Activated CD8-positive, alpha-beta memory T cell treated with anti-CD3 and anti-CD28 coated beads for 36 hours (primary cell): ENCODE measurements around the gene CSNK1A1. TPM values are rescaled to one million over a fixed set of nuclear protein-coding genes. Genes with fewer than 3 reads are reported as not detected.
"Not testable (repeated sequence)": the region's sequence is repeated elsewhere in the genome, so short reads cannot be mapped to it uniquely, and the experiment has no call there.

ENCODE experiments used
- CTCF ChIA-PET: fragments of 350-600 bp; sonication (Branson Sonifier 250); formaldehyde crosslinking; loops from one replicate; lab custom pipeline; 2021; ENCODE audit warnings: antibody characterized with exemption; lab: Charles Lee
- POLR2A ChIA-PET: fragments of 350-600 bp; sonication (Branson Sonifier 250); formaldehyde crosslinking; loops from one replicate; lab custom pipeline; 2021; ENCODE audit warnings: antibody characterized with exemption; lab: Charles Lee
- total RNA-seq, 2 experiments: library from RNA; stranded (reverse); gene quantifications; one replicate each; pipeline ENCODE4 v1.2.3, GENCODE V29; 2021

Gene CSNK1A1
- total RNA-seq, 2 experiments from 2014 or later, result 164 to 174 TPM

DNA sequence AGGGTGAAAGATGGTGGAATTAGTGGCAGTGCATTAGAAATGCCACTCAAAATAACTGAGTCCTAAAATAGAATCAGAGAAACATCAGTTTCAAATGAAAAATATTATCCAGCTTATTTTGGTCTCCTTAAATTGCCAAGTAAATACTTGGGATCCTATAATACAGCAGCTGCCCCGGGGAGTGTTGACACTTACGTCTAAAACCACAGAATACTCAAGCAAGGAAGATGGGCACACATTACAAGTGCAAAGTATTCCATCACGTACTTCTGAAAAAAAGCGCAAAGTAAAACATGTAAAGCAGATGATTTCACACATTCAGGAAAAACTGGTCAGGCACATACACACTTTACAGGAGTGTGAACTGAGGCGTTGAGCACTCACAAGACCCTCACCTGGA lies 27.7 kb upstream of the CSNK1A1 start:
- ChIA-PET POLR2A (no interaction called here), CTCF (no interaction called here)

DNA sequence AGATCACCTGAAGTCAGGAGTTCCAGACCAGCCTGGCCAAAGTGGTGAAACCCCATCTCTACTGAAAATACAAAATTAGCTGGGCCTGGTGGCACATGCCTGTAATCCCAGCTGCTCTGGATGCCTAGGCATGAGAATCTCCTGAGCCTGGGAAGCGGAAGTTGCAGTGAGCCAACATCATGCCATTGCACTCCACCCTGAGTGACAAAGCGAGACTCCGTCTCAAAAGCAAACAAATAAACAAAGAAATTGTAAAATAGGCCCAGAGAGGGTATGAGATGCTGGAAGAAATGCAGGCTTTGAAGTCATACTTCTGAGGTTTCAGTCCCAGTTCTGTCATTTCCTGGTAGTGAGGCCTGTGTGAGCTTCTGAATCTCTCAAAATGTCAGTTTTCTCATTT lies 24.8 kb upstream of the CSNK1A1 start:
- ChIA-PET CTCF (interaction anchor here (1.2 kb wide), 1 partner anchor 11 kb away, joined by 5 read pairs; no protein-coding TSS in a partner anchor), POLR2A (no interaction called here)

DNA sequence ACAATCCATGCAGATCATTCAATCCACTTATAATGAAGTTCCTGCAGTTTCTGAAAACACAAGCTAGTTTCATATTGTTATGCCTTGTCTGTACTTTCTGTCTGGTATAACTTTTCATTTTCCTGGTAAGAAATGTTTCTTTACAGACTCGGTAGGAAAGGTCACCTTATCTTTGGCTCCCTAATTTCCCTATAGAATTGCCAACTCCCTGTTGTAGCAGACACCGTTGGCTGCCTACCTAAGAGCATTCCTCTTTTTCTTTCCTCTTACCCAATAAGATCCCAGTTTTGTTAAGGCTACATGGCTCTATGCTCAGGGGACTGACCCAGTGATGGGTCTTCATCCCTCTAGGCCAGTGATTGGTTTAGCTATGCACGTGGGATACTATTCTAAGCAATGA lies 23.9 kb upstream of the CSNK1A1 start:
- POLR2A ChIA-PET, result no interaction called here
- CTCF ChIA-PET, result interaction anchor here (0.6 to 1.2 kb wide), 3 partner anchors 11 to 13 kb away, joined by 3 to 5 read pairs (median 5); no protein-coding TSS in a partner anchor

DNA sequence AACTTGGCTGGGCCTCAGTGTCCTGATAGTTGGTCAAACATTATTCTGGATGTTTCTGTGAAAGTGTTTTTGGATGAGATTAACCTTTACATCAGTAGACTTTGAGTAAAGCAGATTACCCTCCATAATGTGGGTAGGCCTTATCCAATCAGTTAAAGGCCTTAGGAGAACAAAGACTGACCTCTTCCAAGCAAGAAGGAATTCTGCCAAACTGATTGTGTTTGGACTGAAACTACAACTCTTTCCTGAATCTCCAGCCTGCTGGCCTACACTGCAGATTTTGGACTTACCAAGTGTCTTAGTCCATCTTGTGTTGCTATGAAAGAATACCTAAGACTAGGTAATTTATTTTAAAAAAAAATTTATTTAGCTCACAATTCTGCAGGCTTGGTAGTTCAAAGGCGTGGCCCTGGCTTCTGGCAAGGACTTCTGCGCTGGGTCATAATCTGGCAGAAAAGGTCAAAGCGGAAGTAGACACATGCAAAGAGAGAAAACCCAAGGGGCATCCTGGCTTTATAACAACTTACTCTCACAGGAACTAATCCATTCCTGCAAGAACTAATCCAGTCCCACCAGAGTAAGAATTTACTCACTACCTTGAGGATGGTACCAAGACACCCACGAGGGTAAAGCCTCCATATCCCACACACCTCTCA lies 21.5 kb upstream of the CSNK1A1 start:
- ChIA-PET CTCF (interaction anchor here (1.0 kb wide), 1 partner anchor 127 kb away, joined by 4 read pairs; no protein-coding TSS in a partner anchor), POLR2A (interaction anchor here (1.1 kb wide), 1 partner anchor 15 kb away, joined by 4 read pairs; no protein-coding TSS in a partner anchor)

DNA sequence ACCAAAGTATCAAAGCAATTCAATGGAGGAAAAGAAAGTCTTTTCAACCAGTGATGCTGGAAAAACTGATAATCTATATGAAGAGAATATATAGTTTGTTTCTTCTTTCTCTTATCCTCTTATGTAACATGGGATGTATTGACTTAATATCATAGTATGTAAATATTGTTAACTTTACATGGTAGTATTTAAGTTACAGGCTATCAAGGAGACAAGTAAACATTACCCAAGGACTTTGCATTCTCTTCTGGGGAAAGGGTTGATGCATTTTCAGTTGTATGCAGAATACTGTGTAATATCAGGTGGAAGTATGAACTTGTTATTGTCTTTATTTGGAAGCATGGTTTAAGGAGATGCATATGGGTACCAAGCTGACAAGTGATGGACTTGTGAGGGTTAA lies 20.9 kb upstream of the CSNK1A1 start:
- ChIA-PET CTCF (interaction anchor here (0.7 to 1.0 kb wide), 3 partner anchors 126 to 433 kb away, joined by 4 to 5 read pairs (median 5); no protein-coding TSS in a partner anchor), POLR2A (interaction anchor here (1.1 kb wide), 1 partner anchor 15 kb away, joined by 4 read pairs; no protein-coding TSS in a partner anchor)

DNA sequence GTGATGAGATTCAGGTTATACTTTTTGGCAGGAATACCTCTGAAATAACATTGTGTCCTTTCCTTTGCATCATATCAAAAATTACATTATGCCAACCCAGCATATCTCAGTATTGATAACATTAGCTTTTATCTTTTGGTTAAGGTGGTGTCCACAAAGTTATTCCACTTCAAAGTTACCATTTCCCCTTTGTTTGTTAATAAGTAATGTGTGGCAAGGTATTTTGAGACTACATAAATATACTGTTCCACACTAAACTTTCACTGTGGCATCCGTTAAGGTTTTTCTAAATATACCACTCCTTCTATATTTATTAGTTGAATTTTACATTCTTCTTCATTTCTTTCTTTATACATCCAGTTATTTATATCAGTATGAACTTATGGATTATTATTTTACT lies 16.0 kb upstream of the CSNK1A1 start:
- POLR2A ChIA-PET, result no interaction called here
- CTCF ChIA-PET, result no interaction called here

DNA sequence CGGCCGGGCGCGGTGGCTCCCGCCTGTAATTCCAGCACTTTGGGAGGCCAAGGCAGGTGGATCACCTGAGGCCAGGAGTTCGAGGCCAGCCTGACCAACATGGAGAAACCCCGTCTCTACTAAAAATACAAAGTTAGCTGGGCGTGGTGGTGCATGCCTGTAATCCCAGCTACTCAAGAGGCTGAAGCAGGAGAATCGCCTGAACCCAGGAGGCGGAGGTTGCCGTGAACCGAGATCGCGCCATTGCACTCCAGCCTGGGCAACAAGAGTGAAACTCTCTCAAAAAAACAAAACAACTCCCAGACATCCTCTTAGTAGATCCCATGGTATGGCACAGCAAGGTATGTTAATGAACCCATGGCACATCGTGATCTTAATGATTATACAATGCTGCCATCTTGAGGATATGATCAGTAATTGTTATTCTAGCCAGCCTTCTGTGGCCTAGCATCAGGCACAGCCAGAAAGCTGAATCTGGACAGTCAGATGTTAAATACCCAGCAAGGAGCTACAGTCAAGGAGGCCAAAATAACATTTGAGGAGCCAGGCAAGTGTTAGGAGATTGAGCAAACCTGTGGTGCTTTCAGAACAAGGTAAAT lies 13.4 kb upstream of the CSNK1A1 start:
- POLR2A ChIA-PET, result not testable (repeated sequence)
- CTCF ChIA-PET, result interaction anchor here (0.6 to 2.8 kb wide), 13 partner anchors 11 to 245 kb away, joined by 3 to 23 read pairs (median 3); partner anchors contain the start of gene CSNK1A1

DNA sequence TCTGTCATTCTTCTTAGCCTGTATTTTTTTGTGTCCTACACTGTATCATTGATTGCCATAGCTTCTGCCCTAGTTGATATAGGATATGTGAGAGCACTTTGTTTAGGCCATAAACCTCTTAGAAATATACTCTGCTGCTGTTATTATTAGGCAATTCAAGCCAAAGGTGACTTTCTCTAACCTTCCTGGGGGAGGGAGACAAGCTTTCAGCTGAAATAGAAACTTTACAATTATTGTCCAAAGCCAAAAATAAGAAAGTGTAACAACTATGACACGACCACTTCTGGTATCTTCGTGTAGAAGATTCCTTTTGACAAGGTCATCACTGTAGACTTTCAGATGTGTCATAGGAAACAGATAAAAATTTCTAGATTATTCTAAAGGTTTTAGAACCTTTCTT lies 12.2 kb upstream of the CSNK1A1 start:
- ChIA-PET CTCF (interaction anchor here (1.1 to 2.1 kb wide), 4 partner anchors 119 to 181 kb away, joined by 5 to 14 read pairs (median 5); no protein-coding TSS in a partner anchor), POLR2A (interaction anchor here (1.5 kb wide), 1 partner anchor 12 kb away, joined by 6 read pairs; the partner anchor contains the start of gene CSNK1A1)

DNA sequence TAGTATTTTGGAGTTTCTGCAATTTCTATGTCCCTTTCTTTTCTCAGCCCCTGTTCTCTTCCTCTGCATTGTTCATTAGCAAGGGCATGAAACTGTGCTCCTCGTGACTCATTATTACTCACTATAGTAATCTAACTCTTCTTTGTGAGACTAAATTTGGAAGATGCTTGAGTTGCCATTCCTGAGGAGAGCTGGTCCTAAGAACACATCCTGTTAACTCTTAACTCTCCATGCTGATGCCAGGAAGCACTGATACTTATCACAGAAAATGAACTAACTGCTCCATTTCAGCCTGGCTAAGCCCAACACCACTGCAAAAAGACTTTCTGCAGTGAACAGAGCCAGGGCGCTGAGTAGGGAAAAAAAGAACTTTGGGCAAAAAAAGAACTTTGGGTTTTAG lies 10.6 kb upstream of the CSNK1A1 start:
- ChIA-PET POLR2A (interaction anchor here (0.6 kb wide), 1 partner anchor 17 kb away, joined by 3 read pairs; no protein-coding TSS in a partner anchor), CTCF (interaction anchor here (0.9 to 2.1 kb wide), 6 partner anchors 10 to 180 kb away, joined by 3 to 14 read pairs (median 3); no protein-coding TSS in a partner anchor)

DNA sequence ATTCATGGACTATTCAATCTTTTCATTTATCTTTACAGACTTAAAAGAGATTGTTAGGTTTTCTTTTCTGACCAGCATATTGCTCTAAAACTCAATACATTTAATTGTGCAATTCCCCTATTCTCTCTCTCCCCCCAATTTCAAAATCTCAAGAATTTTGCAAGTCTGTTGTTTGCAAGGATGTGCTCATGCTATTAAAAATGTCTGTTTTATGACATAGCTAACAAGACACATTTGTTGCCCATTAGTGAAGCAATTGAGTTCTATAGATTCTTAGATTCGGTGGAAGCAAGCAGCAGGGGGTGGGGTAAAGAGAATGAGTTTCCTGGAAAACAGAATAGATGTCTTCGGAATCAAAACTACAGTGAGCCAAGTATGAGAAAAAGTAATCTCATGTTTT lies 8.5 kb upstream of the CSNK1A1 start:
- CTCF ChIA-PET, result no interaction called here
- POLR2A ChIA-PET, result no interaction called here

DNA sequence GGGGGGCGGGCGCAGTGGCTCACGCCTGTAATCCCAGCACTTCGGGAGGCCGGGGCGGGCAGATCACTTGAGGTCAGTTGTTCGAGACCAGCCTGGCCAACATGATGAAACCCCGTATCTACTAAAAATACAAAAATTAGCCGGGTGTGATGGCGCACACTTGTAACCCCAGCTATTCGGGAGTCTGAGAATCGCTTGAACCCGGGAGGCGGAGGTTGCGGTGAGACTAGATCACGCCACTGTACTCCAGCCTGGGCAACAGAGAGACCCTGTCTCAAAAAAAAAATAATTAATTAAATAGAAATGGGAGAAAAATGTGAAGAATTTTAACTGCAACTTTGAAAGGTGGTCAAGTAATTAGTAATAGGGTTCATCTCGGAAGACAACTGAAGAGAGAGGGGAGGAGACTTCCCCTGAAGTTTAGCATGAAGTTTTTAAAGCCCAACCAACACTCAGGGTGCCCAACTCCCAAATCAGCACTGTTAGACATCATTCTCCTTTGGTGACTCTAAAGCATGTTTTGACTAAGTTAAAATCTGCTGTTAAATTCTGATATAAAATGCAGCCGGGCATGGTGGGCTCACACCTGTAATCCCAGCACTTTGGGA lies 1.4 kb upstream of the CSNK1A1 start:
- POLR2A ChIA-PET, result interaction anchor here (2.4 kb wide), 1 partner anchor 10 kb away, joined by 6 read pairs; no protein-coding TSS in a partner anchor
- CTCF ChIA-PET, result interaction anchor here (1.3 kb wide), 1 partner anchor 8 kb away, joined by 3 read pairs; no protein-coding TSS in a partner anchor

DNA sequence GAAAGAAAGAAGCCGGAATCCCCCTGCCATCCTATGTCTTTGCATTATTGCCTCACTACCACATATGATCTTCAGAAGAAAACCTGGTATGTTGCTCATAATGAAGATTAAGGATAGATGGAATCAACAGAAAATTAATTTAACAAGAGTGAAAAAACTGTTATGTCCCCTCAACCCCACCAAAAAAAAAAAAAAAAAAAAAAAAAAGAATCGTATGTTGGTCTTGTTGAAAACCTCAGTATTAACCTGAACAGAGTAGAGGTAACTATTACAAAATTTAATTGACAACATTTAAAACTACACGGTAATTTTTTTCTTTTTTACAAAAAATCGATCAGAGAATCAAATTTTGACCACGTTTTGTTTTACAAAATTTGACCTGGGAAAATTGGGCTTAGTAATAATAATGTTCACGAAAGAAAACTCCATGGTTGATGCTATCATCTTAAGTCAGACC lies 827 bp upstream of the CSNK1A1 start:
- CTCF ChIA-PET, result interaction anchor here (0.8 to 1.3 kb wide), 4 partner anchors 9 to 109 kb away, joined by 3 read pairs; no protein-coding TSS in a partner anchor
- POLR2A ChIA-PET, result interaction anchor here (0.6 to 2.4 kb wide), 4 partner anchors 11 to 448 kb away, joined by 3 to 9 read pairs (median 4); partner anchors contain the start of gene GRPEL2

DNA sequence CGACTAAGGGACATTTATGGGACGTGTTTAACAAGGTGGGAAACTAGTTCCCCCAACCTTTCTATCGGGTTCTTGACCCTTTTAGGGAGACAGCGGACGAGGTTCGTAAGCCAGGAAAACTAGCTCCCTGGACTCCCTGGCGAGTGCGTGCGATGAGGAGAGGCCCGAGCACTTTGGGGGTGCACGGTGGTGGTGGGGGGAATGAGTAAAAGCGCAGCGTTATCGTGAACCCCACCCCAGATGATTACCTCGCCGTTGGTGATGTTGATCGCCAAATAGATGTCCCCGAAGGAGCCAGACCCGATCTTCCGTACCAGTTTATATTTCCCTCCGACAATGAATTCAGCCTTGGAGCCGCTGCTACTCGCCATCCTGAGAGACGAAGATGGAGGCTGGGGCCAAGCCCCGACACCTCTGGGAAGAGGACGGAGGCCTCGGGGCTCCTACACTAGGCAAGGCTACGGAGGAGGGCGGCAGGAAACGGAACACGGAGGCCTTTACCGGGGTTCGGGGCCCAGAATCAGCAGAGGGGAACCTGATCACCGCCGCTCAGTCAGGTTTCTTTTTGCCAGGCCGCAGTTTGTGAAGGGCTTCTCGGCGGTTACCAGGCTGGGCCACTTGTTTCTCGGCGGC lies 529 bp downstream of the CSNK1A1 start:
- POLR2A ChIA-PET, result interaction anchor here (0.6 to 2.4 kb wide), 8 partner anchors 12 to 449 kb away, joined by 3 to 9 read pairs (median 6); partner anchors contain the start of genes GRPEL2, PCYOX1L and PPARGC1B
- CTCF ChIA-PET, result interaction anchor here (0.9 to 2.2 kb wide), 5 partner anchors 9 to 193 kb away, joined by 3 to 8 read pairs (median 3); partner anchors contain the start of gene PCYOX1L

DNA sequence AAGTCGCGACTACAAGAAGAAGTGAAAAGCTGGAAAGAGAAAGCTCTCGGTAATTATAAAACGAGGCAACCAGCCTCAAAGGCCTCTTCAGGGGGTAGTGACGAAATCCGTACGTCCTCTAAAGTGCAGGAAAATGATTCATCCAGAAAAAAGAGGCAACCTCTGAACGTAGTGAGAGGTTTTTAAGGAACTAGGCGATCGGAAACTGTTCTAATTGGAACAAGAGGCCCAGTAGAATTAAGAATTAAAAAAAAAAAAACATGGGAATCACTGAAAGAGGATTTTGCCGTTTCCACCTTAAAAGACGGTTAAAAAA lies 1.0 kb downstream of the CSNK1A1 start:
- ChIA-PET CTCF (interaction anchor here (1.3 to 2.2 kb wide), 2 partner anchors 9 to 15 kb away, joined by 3 to 8 read pairs; no protein-coding TSS in a partner anchor), POLR2A (interaction anchor here (0.6 to 2.4 kb wide), 7 partner anchors 13 to 205 kb away, joined by 3 to 9 read pairs (median 6); partner anchors contain the start of genes GRPEL2, PCYOX1L and PPARGC1B)

DNA sequence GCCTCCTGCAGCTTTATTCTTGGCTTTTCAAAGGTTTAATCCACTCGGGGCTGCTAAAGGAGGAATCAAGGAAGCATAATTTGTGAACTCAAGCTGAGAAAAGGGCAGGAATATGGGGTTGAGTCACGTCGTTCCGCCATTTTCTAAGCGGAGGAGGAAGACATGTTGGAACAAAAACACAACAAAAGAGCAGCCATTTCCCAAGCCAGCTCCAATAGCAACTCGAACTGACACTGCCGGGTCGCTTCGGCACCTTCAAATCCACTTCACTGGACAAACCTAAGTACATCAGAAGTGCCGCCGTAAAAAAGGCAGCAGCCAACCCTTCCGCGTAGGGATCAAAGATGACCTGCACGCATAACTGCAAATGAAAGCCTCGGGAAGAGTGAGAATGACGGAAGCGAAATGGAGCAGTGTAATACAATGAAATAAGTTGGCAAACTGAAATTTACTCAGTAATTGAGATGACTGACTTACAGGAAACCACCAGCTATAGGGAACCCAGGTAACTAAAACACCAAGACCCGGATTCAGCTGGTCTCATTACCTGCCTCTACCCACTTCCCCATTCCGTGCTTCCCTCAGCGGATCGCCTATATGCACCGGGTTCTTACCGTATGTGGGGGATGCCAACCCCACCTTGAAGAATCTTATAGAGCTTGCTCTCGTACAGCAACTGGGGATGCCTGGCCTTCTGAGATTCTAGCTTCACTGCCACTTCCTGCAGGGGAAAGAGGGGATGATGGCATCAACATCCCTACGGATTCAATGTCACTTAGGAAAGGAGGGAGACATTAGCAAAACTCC lies 1.6 kb downstream of the CSNK1A1 start:
- ChIA-PET CTCF (interaction anchor here (1.3 to 2.2 kb wide), 2 partner anchors 8 to 15 kb away, joined by 3 to 8 read pairs; no protein-coding TSS in a partner anchor), POLR2A (interaction anchor here (0.7 to 2.0 kb wide), 5 partner anchors 31 to 205 kb away, joined by 4 to 9 read pairs (median 6); partner anchors contain the start of genes GRPEL2, PCYOX1L and PPARGC1B)

DNA sequence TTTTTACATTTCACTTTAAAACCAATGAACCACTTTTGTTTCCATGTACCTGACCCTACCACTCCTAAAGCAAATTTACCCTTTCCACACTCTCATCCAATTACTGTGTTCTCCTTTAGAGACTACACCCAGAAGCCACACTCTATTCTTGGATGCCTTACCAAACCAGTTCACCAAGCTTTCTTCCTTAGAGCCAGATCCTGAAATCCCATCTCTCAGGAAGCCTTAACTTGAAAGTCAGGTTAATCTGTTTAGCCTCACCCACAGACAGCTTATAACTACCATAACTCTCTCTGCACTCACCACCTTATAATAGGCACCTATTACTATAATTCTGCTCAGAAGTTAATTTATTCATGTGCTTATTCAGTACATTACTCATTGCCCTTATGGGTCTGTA lies 4.3 kb downstream of the CSNK1A1 start:
- ChIA-PET CTCF (no interaction called here), POLR2A (no interaction called here)

DNA sequence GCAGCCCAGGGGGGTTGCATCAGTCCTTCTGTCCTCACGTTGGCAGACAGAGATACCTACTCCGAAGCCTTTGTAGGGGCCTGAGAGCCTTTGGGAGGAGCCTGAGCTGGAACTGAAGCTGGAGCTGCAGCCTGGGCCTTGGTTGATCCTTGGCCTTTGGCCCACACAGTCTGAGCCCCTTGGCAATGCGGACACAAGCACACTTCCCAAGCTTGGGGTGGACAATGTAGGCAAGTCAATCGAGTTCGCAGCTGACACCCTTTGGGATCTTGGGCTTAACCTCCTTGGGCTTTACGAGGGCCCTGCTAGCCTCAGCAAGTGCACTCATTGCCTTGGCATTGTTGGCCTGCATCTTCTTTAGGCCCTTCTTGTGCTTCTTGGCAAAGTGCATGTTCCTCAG lies 5.9 kb downstream of the CSNK1A1 start:
- CTCF ChIA-PET, result interaction anchor here (1.1 kb wide), 1 partner anchor 20 kb away, joined by 3 read pairs; no protein-coding TSS in a partner anchor
- POLR2A ChIA-PET, result interaction anchor here (0.6 to 1.0 kb wide), 2 partner anchors 17 to 34 kb away, joined by 3 read pairs; no protein-coding TSS in a partner anchor
